IMR-90 (cell line): Measurements from ENCODE around the gene MTF1.

Experiments used
- CTCF ChIP-seq: conservative IDR thresholded peaks from 2 replicates; pipeline ENCODE4 v1.5.1; 2012; ENCODE audit warnings: mild to moderate bottlenecking, low read depth, low read length, improper control_type of control experiment
- MXI1 ChIP-seq: IDR thresholded peaks from 2 replicates; pipeline ENCODE4 v1.6.1; 2012; ENCODE audit warnings: low read depth, mild to moderate bottlenecking, low read length, moderate library complexity, borderline replicate concordance
- POLR2A ChIP-seq: IDR thresholded peaks from 2 replicates; pipeline ENCODE4 v1.6.1; 2012; ENCODE audit warnings: mild to moderate bottlenecking, low read depth, low read length
- RAD21 ChIP-seq: IDR thresholded peaks from 2 replicates; pipeline ENCODE4 v1.6.1; 2012; ENCODE audit warnings: low read length, improper control_type of control experiment
- RCOR1 ChIP-seq: IDR thresholded peaks from 2 replicates; pipeline ENCODE4 v1.6.1; 2012; ENCODE audit warnings: mild to moderate bottlenecking, low read length, improper control_type of control experiment; ENCODE audit not compliant: insufficient replicate concordance
- SMC3 ChIP-seq: fragments of 150-350 bp; IDR thresholded peaks from 2 replicates; pipeline ENCODE4 v1.6.1; 2016; ENCODE audit warnings: low read depth, mild to moderate bottlenecking, antibody characterized with exemption, low read length, moderate library complexity
- USF2 ChIP-seq: fragments of 150-350 bp; IDR thresholded peaks from 2 replicates; pipeline ENCODE4 v1.6.1; 2017; ENCODE audit warnings: mild to moderate bottlenecking, antibody characterized with exemption, low read length, low read depth

DNA sequence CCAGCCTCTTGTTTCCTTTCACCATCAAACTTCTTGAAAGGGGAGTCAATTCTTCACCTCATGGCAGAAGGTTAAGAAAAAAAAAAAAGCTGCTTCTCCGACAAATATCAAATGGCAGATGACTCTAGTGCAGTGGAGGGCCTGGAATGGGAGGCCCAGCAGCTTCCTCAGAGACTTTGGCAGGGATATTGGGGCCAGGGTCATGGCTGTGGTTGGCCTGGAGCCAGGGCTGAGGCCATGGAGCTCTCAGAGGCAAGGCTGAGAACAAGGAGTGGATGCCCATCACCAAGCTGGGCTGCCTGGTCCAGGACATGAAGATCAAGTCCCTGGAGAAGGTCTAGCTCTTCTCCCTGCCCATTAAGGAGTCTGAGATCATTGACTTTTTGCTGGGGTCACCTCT lies 18.7 kb downstream of the MTF1 start:
- no peak for TF ChIP-seq MXI1
- TF ChIP-seq CTCF: no peak
- no peak for TF ChIP-seq RCOR1
- no peak for TF ChIP-seq POLR2A
- no peak for TF ChIP-seq RAD21
- TF ChIP-seq SMC3: no peak
- TF ChIP-seq USF2: no peak
